VCaP (cell line): ENCODE measurements around the gene KCNMA1.
"Not testable (repeated sequence)": the region's sequence is repeated elsewhere in the genome, so short reads cannot be mapped to it uniquely, and the experiment has no call there.

Experiments used
- H3K27ac ChIP-seq: fragments of 450-650 bp; 2 replicates; pipeline ENCODE4 v1.5.1; 2017
- CTCF ChIP-seq: fragments of 450-650 bp; conservative IDR thresholded peaks from 2 replicates; pipeline ENCODE4 v1.5.1; 2017; ENCODE audit warnings: mild to moderate bottlenecking, moderate library complexity

Gene KCNMA1

DNA sequence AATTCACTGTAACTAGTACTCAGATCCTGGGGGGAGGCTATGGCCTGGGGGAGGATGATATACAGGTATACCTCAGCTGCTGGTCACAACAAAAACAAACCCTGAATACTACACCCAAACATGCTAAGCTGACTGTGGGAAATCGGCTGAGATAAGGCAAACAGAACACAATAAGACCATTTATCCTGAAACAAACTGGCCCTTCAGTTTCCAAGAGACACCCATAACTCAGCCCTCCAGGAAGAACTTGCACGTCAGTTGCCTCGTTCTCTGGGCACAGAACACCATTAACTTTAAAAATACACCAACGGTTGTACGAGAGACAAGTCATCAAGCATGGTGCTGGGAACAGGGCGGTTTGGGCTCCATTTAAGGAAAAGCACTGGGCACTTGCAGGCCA is 24.1 kb upstream of the KCNMA1 start:
- H3K27ac ChIP-seq = no peak overlapping the region
- no peak for TF ChIP-seq CTCF

DNA sequence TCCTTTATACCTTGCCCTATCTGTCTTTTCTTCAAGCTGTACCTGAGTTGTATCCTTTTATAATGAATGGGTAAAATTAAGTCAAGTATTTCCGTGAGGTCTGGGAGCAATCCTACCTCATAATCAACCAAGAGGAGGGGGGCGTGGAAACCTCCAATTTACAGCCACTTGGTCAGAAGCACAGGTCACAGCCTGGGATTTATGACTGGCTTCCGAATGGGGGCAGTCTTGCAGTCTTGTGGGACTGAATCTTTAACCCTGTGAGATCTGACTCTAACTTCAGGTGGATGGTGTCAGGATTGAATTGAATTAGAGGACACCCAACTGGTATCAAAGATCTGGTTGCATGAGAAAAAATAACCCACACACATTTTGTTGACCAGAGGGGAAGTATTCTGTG is 23.5 kb upstream of the KCNMA1 start:
- no peak overlapping the region for H3K27ac ChIP-seq
- TF ChIP-seq CTCF = no peak

DNA sequence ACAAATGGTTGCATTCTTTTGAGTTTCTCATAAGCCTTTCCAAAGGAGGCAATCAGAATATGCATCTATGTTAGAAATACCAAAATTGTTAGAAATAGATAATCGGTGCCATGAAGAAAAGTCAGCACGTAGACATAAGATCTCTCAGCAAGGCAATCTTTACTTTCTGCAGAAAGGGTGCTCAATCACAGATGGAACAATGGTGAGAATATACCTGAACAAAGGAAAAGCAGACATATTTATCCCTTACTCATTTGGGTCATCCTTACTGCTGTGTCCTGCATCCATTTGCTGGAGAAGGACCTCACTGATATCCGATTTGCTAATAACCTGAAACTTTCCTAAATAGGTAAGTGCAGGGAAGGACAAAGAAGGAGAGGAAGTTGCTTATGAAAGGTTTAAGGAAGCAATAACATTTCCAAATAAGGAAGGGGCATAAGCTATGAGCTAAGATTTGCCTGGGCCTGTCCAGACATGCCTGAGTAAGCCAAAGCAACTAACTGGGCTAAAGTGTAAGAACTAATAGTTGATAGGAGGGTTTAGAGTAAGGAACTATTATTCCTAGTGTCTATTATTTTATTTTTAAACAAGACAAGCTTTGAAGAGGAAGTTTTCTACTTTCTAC is 21.6 kb upstream of the KCNMA1 start:
- not testable (repeated sequence) for H3K27ac ChIP-seq

DNA sequence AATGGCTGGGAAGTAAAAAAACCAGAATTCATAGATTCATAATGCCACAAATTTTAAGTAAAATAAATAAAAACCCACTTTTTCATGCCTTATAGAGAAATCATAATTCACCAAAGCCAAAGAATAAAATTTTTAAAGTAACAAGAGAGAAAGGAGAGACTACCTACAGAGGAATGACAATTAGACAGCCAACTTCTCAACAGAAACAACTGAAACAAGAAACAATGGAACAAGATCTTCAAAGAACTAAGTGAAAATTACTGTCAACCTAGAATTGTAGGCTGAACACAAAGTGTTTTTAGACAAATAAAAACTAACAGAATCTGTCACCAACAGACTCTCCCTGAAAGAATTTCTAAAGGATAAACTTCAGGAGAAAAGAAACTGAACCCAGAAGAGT is 15.6 kb upstream of the KCNMA1 start:
- TF ChIP-seq CTCF = no peak
- no peak overlapping the region for H3K27ac ChIP-seq

DNA sequence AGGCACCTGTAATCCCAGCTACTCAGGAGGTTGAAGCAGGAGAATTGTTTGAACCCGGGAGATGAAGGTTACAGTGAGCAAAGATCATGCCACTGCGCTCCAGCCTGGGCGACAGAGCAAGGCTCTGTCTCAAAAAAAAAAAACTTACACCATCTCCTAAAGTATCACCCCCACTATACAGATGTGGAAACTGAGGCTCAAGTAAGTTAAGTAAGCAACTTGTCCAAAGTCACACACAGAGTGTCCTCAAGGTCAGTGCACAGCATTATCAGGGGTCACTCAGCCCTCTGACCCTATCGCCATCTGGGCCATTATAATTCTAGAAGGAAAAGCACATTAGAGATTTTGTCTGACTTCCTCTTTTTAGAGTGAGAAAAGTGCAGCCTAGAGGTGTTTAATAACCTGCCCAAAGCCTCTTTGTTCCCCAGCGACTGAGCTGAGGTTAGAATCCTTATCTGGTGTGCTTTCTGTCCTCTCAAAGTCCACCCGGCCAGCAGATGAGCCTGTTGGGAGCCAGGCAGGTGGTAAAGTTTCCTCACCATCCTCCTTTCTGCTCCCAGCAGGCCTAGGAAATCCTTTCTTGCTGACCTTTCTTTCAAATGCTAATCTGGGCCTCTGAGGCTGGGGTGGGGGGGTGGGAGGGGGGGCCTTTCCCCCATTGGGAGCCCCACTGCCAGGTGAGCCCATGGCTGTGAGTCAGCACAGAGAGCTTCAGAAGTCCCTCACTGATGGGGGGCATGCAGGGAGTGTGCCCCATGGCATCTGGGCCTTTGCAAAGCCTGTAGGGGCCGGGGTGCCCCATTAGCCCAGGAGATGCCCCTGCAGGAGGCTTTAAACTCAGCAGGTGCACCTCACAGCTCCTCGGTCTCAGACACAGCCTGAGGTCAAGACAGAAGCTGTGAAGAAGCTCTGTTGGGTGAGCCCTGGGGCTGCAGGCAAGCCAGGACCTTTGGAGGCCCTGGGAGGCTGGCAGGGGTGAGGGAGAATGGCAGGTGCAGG is 12.0 kb upstream of the KCNMA1 start:
- H3K27ac ChIP-seq = no peak overlapping the region
- TF ChIP-seq CTCF = no peak

- H3K27ac ChIP-seq = no peak overlapping the region
- no peak for TF ChIP-seq CTCF
Observed at GRCh38 chr10:77648472-77648871, 10.9 kb upstream of the KCNMA1 start.

DNA sequence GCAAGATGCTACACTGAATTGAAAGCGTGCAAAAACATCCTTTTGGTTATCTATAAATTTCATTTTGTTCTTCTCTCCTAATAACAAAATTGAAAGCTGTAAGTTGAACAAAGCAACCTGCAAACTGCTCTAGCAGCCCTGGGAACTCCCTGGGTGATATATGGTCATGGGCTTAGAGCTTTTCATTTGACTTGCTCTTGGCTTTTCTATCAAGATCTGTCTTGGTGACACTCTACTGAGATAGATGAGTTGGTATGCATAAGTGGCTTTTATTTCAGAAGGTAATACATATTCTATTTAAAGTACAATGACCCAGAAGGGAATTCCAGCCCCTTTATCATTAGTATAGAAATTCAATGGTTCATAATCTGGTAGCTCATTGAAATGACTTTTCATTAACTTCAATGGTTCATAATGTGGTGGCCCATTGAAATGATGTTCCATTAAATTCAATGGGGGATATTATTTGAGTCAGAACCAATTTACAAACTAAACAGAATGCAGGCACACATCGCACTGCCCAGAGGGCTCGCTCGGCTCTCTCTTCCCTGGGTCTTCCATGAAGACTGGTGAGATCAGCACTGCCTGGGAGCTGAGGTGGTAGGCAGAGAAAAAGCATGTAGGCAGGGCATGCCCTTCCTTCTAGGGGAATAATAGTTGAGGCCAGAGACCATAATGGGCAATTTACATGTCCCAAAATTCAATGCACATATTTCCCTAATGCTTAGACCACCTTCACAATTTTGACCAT is 10.1 kb upstream of the KCNMA1 start:
- no peak for TF ChIP-seq CTCF
- no peak overlapping the region for H3K27ac ChIP-seq
